Body of pancreas (tissue), 4 donors: ENCODE results near the gene USP36. TPM values are rescaled to one million over a fixed set of nuclear protein-coding genes. Genes with fewer than 3 reads are reported as not detected.

Experiments
- ATAC-seq: fragments of 150-250 bp; one replicate; pipeline ENCODE4 v1.9.1; 2016
- DNase-seq, 4 donors: peaks; one replicate each; pipeline ENCODE4 v3.0.0-alpha.2; 2019
- H3K27ac ChIP-seq, 4 donors: fragments of 200-600 bp; sonication (generic); 1 replicate in 3 of 4; 2 replicates in 1 of 4; pipeline versions ENCODE4 v1.5.1 to v1.6.1; 2016 to 2019; ENCODE audit warnings: mild to moderate bottlenecking in 1 of 4, mixed read lengths in 1 of 4, moderate library complexity in 1 of 4
- H3K27me3 ChIP-seq, 2 donors: fragments of 200-600 bp; sonication (generic); one replicate each; pipeline ENCODE4 v1.6.0; 2016; ENCODE audit warnings: mild to moderate bottlenecking in 1 of 2
- H3K36me3 ChIP-seq, 2 donors: fragments of 200-600 bp; sonication (generic); replicated peaks in 1 of 2; 2 replicates each; pipeline ENCODE4 v1.5.1; 2016; ENCODE audit warnings: low read depth in 2 of 2; ENCODE audit not compliant: insufficient read depth in 1 of 2
- H3K4me1 ChIP-seq: fragments of 200-600 bp; sonication (generic); one replicate; pipeline ENCODE4 v1.6.0; 2016
- H3K4me3 ChIP-seq, 2 donors: fragments of 200-600 bp; sonication (generic); 1 replicate in 1 of 2; 2 replicates in 1 of 2; pipeline ENCODE4 v1.5.1; 2016 to 2019
- H3K9me3 ChIP-seq, 3 donors: fragments of 200-600 bp; sonication (generic); 1 replicate in 2 of 3; 2 replicates in 1 of 3; pipeline ENCODE4 v1.5.1; 2016
- CTCF ChIP-seq, 7 experiments: fragments of 450-650 bp in 4 of 7; fragments of 200-600 bp in 3 of 7; sonication (generic) in 3 of 7; IDR thresholded peaks; one replicate each; pipeline ENCODE4 v1.5.1; 2016 to 2019; ENCODE audit warnings: antibody characterized with exemption in 7 of 7
- POLR2A ChIP-seq, 3 donors: fragments of 450-650 bp; IDR thresholded peaks; one replicate each; pipeline ENCODE4 v1.6.1; 2016; ENCODE audit warnings: antibody characterized with exemption in 3 of 3, mild to moderate bottlenecking in 2 of 3
- WGBS, 2 donors: methylation state at CpG; one replicate each; pipeline ENCODE4 v1.1.5; 2017; 5-methylcytosine and 5-hydroxymethylcytosine counted together
- intact Hi-C: fragments of 100-400 bp; cut with DNase I; formaldehyde crosslinking; loops from one replicate; pipeline ENCODE4 v1.15.1; 2023
- total RNA-seq, 2 donors: library from RNA; depleted of rRNA; stranded (reverse); fragments of >200 nt; gene quantifications; one replicate each; pipeline ENCODE4 v1.1.0, GENCODE V29; 2016

Gene USP36
- total RNA-seq, 2 donors from 2014 or later: 28.5 to 55.4 TPM

DNA sequence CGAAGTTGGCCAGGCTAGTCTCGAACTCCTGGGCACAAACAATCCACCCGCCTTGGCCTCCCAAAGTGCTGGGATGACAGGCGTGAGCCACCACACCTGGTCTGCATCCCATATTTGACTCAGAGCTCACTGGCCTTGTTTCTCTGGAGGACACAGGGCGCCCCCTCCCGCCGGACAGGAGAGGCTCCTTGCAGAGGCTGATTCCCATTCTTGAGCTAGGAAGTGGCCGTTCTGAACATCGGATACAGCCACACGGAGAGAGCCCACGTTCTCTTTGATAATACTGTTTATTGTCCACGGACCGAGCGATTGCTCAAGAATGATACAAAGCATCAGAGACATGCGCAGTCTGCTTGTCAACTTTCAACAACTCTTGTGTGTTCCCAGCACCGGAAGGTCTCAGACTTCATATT is 12.1 kb upstream of the USP36 start:
- H3K4me3 ChIP-seq: no peak overlapping the region
- H3K27ac ChIP-seq: no peak overlapping the region
- no peak for ATAC-seq
- H3K36me3 ChIP-seq: peaks cover 0 to 9% of the 10 kb centered on the region in 2 donors
- 81 to 92% methylated on average over 12 to 16 of the region's 16 CpGs for WGBS, 2 donors
- no peaks in the 10 kb centered on the region for H3K4me1 ChIP-seq
- H3K27me3 ChIP-seq: no peaks in the 10 kb centered on the region
- intact Hi-C loops: no loop called here
- no peak for DNase-seq
- TF ChIP-seq CTCF (IDR thresholded peaks at IDR 0.05): no peak
- no peak for TF ChIP-seq POLR2A (IDR thresholded peaks at IDR 0.05)
- no peaks in the 10 kb centered on the region for H3K9me3 ChIP-seq

DNA sequence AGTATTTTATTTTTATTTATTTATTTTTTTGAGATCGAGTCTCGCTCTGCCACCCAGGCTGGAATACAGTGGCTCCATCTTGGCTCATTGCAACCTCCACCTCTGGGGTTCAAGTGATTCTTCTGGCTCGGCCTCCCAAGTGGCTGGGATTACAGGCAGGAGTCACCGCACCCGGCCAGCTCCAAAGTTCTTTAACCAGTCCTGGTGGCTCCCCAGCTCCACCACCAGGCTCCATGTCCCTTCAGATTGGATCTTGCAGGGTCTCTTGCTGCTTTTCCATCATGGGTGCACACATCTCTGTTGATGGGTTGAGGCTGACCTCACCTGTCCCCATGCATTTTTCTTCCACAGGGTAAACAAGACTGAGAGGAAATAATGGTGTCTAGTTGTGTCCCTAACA is 8.4 kb upstream of the USP36 start:
- WGBS, 2 donors: 95 to 96% methylated on average over 5 of the region's 5 CpGs
- no peaks in the 10 kb centered on the region for H3K4me1 ChIP-seq
- intact Hi-C loops: no loop called here
- no peaks in the 10 kb centered on the region for H3K36me3 ChIP-seq
- H3K4me3 ChIP-seq: no peak overlapping the region
- no peak for TF ChIP-seq CTCF (IDR thresholded peaks at IDR 0.05)
- no peak for TF ChIP-seq POLR2A (IDR thresholded peaks at IDR 0.05)
- ATAC-seq: no peak
- no peak overlapping the region for H3K27ac ChIP-seq
- no peaks in the 10 kb centered on the region for H3K27me3 ChIP-seq
- no peaks in the 10 kb centered on the region for H3K9me3 ChIP-seq
- no peak for DNase-seq

GRCh38 chr17:78847052-78847451 is 6.4 kb upstream of the USP36 start:
- Histone ChIP-seq H3K9me3 (no peaks in the 10 kb centered on the region), H3K36me3 (no peaks in the 10 kb centered on the region), H3K4me3 (no peak overlapping the region), H3K27me3 (no peaks in the 10 kb centered on the region), H3K4me1 (peaks cover 1% of the 10 kb centered on the region), H3K27ac (no peak overlapping the region)
- no peak for ATAC-seq
- TF ChIP-seq POLR2A (IDR thresholded peaks at IDR 0.05) (no peak), CTCF (IDR thresholded peaks at IDR 0.05) (no peak)
- DNase-seq: no peak
- intact Hi-C loops: no loop called here
- WGBS, 2 donors: 93 to 97% methylated on average over 3 of the region's 3 CpGs

DNA sequence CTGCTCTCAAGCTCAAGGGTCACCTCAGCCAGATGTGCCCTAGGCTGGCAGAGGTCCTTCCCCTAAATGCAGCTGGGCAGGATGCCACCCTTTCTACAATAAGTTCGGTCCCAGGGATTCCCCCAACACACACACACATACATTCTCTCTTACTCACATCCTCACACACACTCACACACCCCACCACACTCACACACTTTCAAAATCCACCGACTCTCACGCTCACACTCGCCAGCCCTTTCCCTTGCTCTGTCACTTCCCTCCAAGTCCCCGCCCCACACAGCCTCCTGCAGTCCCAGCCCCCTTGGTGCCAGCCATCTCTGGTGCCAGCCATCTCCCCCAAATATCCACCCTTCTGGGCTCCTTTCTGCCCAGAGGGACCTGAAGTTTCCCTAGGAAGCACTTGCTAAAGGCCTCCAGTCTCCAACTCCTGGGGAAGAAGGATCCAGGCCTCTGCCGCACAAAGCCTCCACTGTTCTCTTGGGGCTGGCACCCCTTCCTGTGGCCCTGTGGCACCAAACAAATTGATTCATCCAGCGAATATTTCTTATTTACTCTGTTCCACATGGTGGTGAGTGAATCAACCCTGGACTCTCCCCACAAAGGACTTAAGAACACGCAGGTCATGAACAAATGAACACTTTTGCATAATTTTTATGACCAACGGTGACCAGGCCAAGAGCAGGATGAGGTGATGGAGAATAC is 3.8 kb upstream of the USP36 start:
- no peak for ATAC-seq
- WGBS, 2 donors: 68 to 70% methylated on average over 9 of the region's 9 CpGs
- Histone ChIP-seq H3K27ac (no peak overlapping the region), H3K4me3 (no peak overlapping the region), H3K36me3 (no peaks in the 10 kb centered on the region), H3K27me3 (no peaks in the 10 kb centered on the region), H3K4me1 (peaks cover 10% of the 10 kb centered on the region), H3K9me3 (no peaks in the 10 kb centered on the region)
- no peak for DNase-seq
- TF ChIP-seq POLR2A (IDR thresholded peaks at IDR 0.05) (no peak), CTCF (IDR thresholded peaks at IDR 0.05) (no peak)
- intact Hi-C loops: no loop called here
